GM23338 (cell line): ENCODE results near the gene S100A1. TPM values are rescaled to one million over a fixed set of nuclear protein-coding genes. Genes with fewer than 3 reads are reported as not detected.

ENCODE experiments used
- ATAC-seq: fragments of 200-7000 bp; cut with Tn5 transposase; 3 replicates; pipeline ENCODE4 v1.9.1; 2020
- DNase-seq: peaks from one replicate; pipeline ENCODE4 v3.0.0-alpha.2; 2015; ENCODE audit warnings: low spot score
- H2AFZ ChIP-seq: fragments of 200-600 bp; sonication (generic); 2 replicates; pipeline ENCODE4 v1.8.0; 2016; ENCODE audit warnings: antibody characterized with exemption, mild to moderate bottlenecking, moderate library complexity
- H3F3A ChIP-seq: fragments of 200-600 bp; sonication (generic); replicated peaks from 2 replicates; pipeline ENCODE4 v1.8.0; 2017; ENCODE audit warnings: antibody characterized with exemption, mixed run types, low read depth
- H3K27ac ChIP-seq: fragments of 200-600 bp; sonication (generic); 2 replicates; pipeline ENCODE4 v1.6.1; 2016; ENCODE audit warnings: low read depth
- H3K27me3 ChIP-seq: fragments of 200-600 bp; sonication (generic); 2 replicates; pipeline ENCODE4 v1.8.0; 2016; ENCODE audit warnings: mild to moderate bottlenecking, mixed run types, moderate library complexity; ENCODE audit not compliant: insufficient read depth
- H3K36me3 ChIP-seq: fragments of 200-600 bp; sonication (generic); 2 replicates; pipeline ENCODE4 v1.8.0; 2016; ENCODE audit warnings: mild to moderate bottlenecking; ENCODE audit not compliant: insufficient read depth
- H3K4me1 ChIP-seq: fragments of 200-600 bp; sonication (generic); 2 replicates; pipeline ENCODE4 v1.8.0; 2016; ENCODE audit warnings: mild to moderate bottlenecking, moderate library complexity; ENCODE audit not compliant: insufficient read depth
- H3K4me2 ChIP-seq: fragments of 200-600 bp; sonication (generic); 2 replicates; pipeline ENCODE4 v1.7.1; 2017; ENCODE audit warnings: mixed run types
- H3K4me3 ChIP-seq: fragments of 200-600 bp; sonication (generic); 2 replicates; pipeline ENCODE4 v1.6.1; 2016; ENCODE audit warnings: mixed run types
- H3K79me2 ChIP-seq: fragments of 200-600 bp; sonication (generic); replicated peaks from 2 replicates; pipeline ENCODE4 v1.8.0; 2017; ENCODE audit warnings: mild to moderate bottlenecking; ENCODE audit not compliant: insufficient read depth
- H3K9me2 ChIP-seq: fragments of 200-600 bp; sonication (generic); 2 replicates; pipeline ENCODE4 v1.8.0; 2017; ENCODE audit not compliant: insufficient read depth
- H4K20me1 ChIP-seq: fragments of 200-600 bp; sonication (generic); replicated peaks from 2 replicates; pipeline ENCODE4 v1.8.0; 2017; ENCODE audit warnings: mild to moderate bottlenecking; ENCODE audit not compliant: insufficient read depth
- H3K27ac Mint-ChIP-seq: 2 replicates; pipeline ENCODE4 v1.8.0; 2020; ENCODE audit warnings: inconsistent platforms, mild to moderate bottlenecking, moderate library complexity, mixed read lengths
- H3K27me3 Mint-ChIP-seq: 3 replicates; pipeline ENCODE4 v1.8.0; 2022; ENCODE audit warnings: low read depth, mild to moderate bottlenecking, moderate library complexity, mixed read lengths, inconsistent platforms; ENCODE audit not compliant: insufficient read depth, poor library complexity
- H3K36me3 Mint-ChIP-seq: 3 replicates; pipeline ENCODE4 v1.8.0; 2021; ENCODE audit warnings: low read depth, mild to moderate bottlenecking, inconsistent platforms, moderate library complexity, mixed read lengths
- H3K4me1 Mint-ChIP-seq: 3 replicates; pipeline ENCODE4 v1.8.0; 2020; ENCODE audit warnings: mild to moderate bottlenecking, inconsistent platforms, mixed read lengths
- H3K4me3 Mint-ChIP-seq: 3 replicates; pipeline ENCODE4 v1.8.0; 2021; ENCODE audit warnings: moderate library complexity, mild to moderate bottlenecking, inconsistent platforms, mixed read lengths
- H3K9me3 Mint-ChIP-seq: 3 replicates; pipeline ENCODE4 v1.8.0; 2020; ENCODE audit warnings: moderate library complexity, mild to moderate bottlenecking, inconsistent platforms, mixed read lengths
- CREB1 ChIP-seq: fragments of 250-450 bp; sonication (Bioruptor Pico); IDR thresholded peaks from 2 replicates; pipeline ENCODE4 v1.5.0; 2020; ENCODE audit warnings: low read depth, mild to moderate bottlenecking, moderate library complexity
- CTCF ChIP-seq, 2 experiments: fragments of 200-600 bp in 1 of 2; sonication (generic) in 1 of 2; conservative IDR thresholded peaks; 2 replicates each; pipeline versions ENCODE4 v1.5.1 to v1.6.1; 2016 to 2017; ENCODE audit warnings: antibody characterized with exemption in 2 of 2, low read depth in 2 of 2, mild to moderate bottlenecking in 2 of 2, moderate library complexity in 1 of 2
- EZH2 ChIP-seq: fragments of 200-600 bp; sonication (generic); IDR thresholded peaks from one replicate; pipeline ENCODE4 v1.8.0; 2017; ENCODE audit warnings: antibody characterized with exemption, mild to moderate bottlenecking, low read depth; ENCODE audit not compliant: unreplicated experiment
- EZH2phosphoT487 ChIP-seq: fragments of 200-600 bp; sonication (generic); IDR thresholded peaks from one replicate; pipeline ENCODE4 v1.8.1; 2018; ENCODE audit warnings: antibody characterized with exemption; ENCODE audit not compliant: unreplicated experiment
- JUNB ChIP-seq: IDR thresholded peaks from one replicate; pipeline ENCODE4 v1.6.1; 2016; ENCODE audit warnings: antibody characterized with exemption; ENCODE audit not compliant: unreplicated experiment
- NANOG ChIP-seq: IDR thresholded peaks from 2 replicates; pipeline ENCODE4 v1.6.1; 2016; ENCODE audit warnings: antibody characterized with exemption, borderline replicate concordance
- POLR2AphosphoS5 ChIP-seq: IDR thresholded peaks from 2 replicates; pipeline ENCODE4 v1.6.1; 2016; ENCODE audit warnings: antibody characterized with exemption, low read depth
- STAT1 ChIP-seq: IDR thresholded peaks from one replicate; pipeline ENCODE4 v1.6.1; 2016; ENCODE audit warnings: antibody characterized with exemption; ENCODE audit not compliant: unreplicated experiment
- ZNF114 ChIP-seq: fragments of 250-450 bp; sonication (Bioruptor Pico); IDR thresholded peaks from 2 replicates; pipeline ENCODE4 v1.5.0; 2020; ENCODE audit warnings: mild to moderate bottlenecking, moderate library complexity
- ZNF331 ChIP-seq: fragments of 250-450 bp; sonication (Bioruptor Pico); IDR thresholded peaks from 2 replicates; pipeline ENCODE4 v1.5.0; 2020; ENCODE audit warnings: low read depth, mild to moderate bottlenecking, moderate library complexity
- polyA plus RNA-seq: library from polyadenylated mRNA; unstranded; fragments of >200 nt; fragmentation: Nextera tagmentation; extraction: Ambion mirVana; gene quantifications from 2 replicates; pipeline ENCODE4 v1.2.1, GENCODE V29; 2016
- total RNA-seq: library from RNA; depleted of rRNA; stranded (reverse); fragments of >200 nt; shearing (Covaris generic); gene quantifications from 2 replicates; pipeline ENCODE4 v1.2.3, GENCODE V29; 2014
- TF ChIP-seq, protein P1 (sequence below): IDR thresholded peaks from one replicate; pipeline ENCODE4 v1.6.1; 2018; ENCODE audit warnings: antibody characterized with exemption; ENCODE audit not compliant: unreplicated experiment
- TF ChIP-seq, protein P2 (sequence below): fragments of 250-450 bp; sonication (Bioruptor Pico); IDR thresholded peaks from 2 replicates; pipeline ENCODE4 v1.5.0; 2020; ENCODE audit warnings: mild to moderate bottlenecking, moderate library complexity

S100A1 gene
- total and polyA plus RNA-seq, 2 experiments from 2014 or later: 0.13 to 0.66 TPM

DNA sequence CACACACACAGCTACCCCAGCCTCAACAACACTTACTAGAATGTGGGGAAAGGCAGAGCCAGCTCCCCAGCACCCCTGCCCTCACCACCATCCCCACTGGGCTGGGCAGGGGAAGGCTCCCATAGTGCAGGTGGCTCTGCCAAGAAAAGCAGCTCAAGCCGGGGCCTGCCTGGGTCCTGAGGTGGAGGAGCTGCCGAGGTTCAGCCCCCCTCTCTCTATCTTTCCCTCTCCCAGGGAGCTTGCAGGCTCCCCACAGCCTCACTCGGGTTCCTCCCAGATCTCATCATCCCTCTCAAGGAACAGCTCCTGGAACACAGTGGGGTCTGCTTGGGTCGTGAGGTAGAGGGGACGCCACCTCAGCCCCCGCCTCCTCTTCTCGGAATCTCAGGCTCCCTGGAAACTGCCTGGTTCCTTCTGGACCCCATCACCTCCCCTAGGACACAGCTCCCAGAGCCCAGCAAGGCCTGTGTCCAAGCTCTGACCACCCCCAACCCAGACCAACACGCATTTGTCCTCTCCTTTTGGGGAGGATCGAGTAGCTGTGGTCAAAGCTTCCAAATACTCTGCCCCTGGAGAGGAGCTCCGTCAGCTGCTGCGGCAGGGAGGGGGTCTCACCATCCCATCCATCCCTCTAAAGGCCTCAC, 16.0 kb upstream of the S100A1 start (continued):
- no peak for TF ChIP-seq CTCF (conservative IDR thresholded peaks at IDR 0.05; ENCODE audit: low read depth in 2 of 2)
- no peak for TF ChIP-seq EZH2phosphoT487
- TF ChIP-seq EZH2: no peak
- TF ChIP-seq POLR2AphosphoS5: no peak
- TF ChIP-seq JUNB: no peak

DNA sequence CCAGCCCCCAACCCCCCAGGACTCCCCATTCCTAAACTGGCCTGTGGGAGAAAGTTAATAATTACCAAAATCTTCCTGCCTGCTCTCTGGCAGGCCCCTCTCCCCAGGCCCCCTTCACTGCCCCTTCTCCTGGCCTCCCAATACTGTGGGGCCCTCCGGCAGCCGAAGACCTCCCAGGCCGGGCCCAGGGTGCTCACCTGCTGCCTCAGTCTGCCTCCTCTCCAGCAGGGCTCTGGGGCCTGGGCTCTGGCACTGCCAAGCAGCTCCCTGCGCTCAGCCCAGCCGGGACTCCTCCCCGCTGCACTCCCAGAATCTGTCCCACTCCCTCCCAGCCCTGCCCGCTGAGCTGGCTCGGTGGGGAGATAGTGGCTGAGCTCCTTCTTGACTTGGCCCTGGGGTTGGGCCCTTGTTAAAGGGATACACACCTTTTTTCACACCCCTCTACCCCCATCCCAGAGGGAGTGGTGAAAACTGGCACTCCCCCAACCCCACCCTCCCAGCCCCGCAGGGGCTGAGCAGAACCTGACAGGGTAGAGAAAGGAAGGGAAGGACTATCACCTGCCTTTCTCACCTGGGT, 15.4 kb upstream of the S100A1 start, which contains the start of gene S100A16:
Gene S100A16 (minus strand): TSS at position 383 of the 577 bp plus-strand sequence. CDS start 4,986 bp downstream, outside the sequence.
- Histone ChIP-seq H3K4me1 (peaks cover 31% of the 10 kb centered on the region), H3K36me3 (no peaks in the 10 kb centered on the region), H3K4me2 (peak within 1 kb of the TSS; percentile 69), H3K27ac (no peak within 1 kb of the TSS), H3K79me2 (no peaks in the 10 kb centered on the region), H4K20me1 (no peaks in the 10 kb centered on the region), H3K4me3 (0 out of 2 replicates have a peak within 1 kb of the TSS, but pooled peaks have one; percentile 28), H3F3A (no peaks in the 10 kb centered on the region; the same call in 1 of the 2 replicates), H3K9me2 (no peaks in the 10 kb centered on the region), H2AFZ (peak within 1 kb of the TSS; percentile 85), H3K27me3 (no peaks in the 10 kb centered on the region)
- Mint-ChIP-seq H3K27ac (no peak within 1 kb of the TSS; the same call in 1 of the 2 replicates), H3K9me3 (no peaks in the 10 kb centered on the region), H3K4me1 (peaks cover 58% of the 10 kb centered on the region), H3K4me3 (peak within 1 kb of the TSS; percentile 58), H3K36me3 (no peaks in the 10 kb centered on the region; the same call in 2 of the 3 replicates), H3K27me3 (peaks cover 20% of the 10 kb centered on the region)
- ATAC-seq (peak; percentile 72), DNase-seq (peak; percentile 68)
- TF ChIP-seq CREB1 (CRISPR knock-in tag): no peak
- no peak for TF ChIP-seq NANOG
- TF ChIP-seq, protein P1, sequence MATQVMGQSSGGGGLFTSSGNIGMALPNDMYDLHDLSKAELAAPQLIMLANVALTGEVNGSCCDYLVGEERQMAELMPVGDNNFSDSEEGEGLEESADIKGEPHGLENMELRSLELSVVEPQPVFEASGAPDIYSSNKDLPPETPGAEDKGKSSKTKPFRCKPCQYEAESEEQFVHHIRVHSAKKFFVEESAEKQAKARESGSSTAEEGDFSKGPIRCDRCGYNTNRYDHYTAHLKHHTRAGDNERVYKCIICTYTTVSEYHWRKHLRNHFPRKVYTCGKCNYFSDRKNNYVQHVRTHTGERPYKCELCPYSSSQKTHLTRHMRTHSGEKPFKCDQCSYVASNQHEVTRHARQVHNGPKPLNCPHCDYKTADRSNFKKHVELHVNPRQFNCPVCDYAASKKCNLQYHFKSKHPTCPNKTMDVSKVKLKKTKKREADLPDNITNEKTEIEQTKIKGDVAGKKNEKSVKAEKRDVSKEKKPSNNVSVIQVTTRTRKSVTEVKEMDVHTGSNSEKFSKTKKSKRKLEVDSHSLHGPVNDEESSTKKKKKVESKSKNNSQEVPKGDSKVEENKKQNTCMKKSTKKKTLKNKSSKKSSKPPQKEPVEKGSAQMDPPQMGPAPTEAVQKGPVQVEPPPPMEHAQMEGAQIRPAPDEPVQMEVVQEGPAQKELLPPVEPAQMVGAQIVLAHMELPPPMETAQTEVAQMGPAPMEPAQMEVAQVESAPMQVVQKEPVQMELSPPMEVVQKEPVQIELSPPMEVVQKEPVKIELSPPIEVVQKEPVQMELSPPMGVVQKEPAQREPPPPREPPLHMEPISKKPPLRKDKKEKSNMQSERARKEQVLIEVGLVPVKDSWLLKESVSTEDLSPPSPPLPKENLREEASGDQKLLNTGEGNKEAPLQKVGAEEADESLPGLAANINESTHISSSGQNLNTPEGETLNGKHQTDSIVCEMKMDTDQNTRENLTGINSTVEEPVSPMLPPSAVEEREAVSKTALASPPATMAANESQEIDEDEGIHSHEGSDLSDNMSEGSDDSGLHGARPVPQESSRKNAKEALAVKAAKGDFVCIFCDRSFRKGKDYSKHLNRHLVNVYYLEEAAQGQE: no peak
- TF ChIP-seq EZH2phosphoT487: no peak
- no peak for TF ChIP-seq POLR2AphosphoS5
- no peak for TF ChIP-seq ZNF114
- TF ChIP-seq STAT1: no peak
- TF ChIP-seq, protein P2, sequence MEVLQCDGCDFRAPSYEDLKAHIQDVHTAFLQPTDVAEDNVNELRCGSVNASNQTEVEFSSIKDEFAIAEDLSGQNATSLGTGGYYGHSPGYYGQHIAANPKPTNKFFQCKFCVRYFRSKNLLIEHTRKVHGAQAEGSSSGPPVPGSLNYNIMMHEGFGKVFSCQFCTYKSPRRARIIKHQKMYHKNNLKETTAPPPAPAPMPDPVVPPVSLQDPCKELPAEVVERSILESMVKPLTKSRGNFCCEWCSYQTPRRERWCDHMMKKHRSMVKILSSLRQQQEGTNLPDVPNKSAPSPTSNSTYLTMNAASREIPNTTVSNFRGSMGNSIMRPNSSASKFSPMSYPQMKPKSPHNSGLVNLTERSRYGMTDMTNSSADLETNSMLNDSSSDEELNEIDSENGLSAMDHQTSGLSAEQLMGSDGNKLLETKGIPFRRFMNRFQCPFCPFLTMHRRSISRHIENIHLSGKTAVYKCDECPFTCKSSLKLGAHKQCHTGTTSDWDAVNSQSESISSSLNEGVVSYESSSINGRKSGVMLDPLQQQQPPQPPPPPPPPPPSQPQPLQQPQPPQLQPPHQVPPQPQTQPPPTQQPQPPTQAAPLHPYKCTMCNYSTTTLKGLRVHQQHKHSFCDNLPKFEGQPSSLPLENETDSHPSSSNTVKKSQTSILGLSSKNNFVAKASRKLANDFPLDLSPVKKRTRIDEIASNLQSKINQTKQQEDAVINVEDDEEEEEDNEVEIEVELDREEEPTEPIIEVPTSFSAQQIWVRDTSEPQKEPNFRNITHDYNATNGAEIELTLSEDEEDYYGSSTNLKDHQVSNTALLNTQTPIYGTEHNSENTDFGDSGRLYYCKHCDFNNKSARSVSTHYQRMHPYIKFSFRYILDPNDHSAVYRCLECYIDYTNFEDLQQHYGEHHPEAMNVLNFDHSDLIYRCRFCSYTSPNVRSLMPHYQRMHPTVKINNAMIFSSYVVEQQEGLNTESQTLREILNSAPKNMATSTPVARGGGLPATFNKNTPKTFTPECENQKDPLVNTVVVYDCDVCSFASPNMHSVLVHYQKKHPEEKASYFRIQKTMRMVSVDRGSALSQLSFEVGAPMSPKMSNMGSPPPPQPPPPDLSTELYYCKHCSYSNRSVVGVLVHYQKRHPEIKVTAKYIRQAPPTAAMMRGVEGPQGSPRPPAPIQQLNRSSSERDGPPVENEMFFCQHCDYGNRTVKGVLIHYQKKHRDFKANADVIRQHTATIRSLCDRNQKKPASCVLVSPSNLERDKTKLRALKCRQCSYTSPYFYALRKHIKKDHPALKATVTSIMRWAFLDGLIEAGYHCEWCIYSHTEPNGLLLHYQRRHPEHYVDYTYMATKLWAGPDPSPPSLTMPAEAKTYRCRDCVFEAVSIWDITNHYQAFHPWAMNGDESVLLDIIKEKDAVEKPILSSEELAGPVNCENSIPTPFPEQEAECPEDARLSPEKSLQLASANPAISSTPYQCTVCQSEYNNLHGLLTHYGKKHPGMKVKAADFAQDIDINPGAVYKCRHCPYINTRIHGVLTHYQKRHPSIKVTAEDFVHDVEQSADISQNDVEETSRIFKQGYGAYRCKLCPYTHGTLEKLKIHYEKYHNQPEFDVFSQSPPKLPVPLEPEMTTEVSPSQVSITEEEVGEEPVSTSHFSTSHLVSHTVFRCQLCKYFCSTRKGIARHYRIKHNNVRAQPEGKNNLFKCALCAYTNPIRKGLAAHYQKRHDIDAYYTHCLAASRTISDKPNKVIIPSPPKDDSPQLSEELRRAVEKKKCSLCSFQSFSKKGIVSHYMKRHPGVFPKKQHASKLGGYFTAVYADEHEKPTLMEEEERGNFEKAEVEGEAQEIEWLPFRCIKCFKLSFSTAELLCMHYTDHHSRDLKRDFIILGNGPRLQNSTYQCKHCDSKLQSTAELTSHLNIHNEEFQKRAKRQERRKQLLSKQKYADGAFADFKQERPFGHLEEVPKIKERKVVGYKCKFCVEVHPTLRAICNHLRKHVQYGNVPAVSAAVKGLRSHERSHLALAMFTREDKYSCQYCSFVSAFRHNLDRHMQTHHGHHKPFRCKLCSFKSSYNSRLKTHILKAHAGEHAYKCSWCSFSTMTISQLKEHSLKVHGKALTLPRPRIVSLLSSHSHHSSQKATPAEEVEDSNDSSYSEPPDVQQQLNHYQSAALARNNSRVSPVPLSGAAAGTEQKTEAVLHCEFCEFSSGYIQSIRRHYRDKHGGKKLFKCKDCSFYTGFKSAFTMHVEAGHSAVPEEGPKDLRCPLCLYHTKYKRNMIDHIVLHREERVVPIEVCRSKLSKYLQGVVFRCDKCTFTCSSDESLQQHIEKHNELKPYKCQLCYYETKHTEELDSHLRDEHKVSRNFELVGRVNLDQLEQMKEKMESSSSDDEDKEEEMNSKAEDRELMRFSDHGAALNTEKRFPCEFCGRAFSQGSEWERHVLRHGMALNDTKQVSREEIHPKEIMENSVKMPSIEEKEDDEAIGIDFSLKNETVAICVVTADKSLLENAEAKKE: no peak
- TF ChIP-seq JUNB: no peak
- no peak for TF ChIP-seq EZH2
- no peak for TF ChIP-seq ZNF331 (CRISPR knock-in tag)
